GM12875 (cell line): ENCODE measurements around the gene DDOST.

Experiments
- H3K4me3 ChIP-seq: one replicate; pipeline ENCODE4 v1.5.1; 2011; ENCODE audit warnings: low read depth, low read length, control low read depth
- CTCF ChIP-seq: IDR thresholded peaks from 2 replicates; pipeline ENCODE4 v1.5.1; 2011; ENCODE audit warnings: low read depth, mild to moderate bottlenecking, control low read depth, inconsistent platforms, low read length, moderate library complexity, borderline replicate concordance; ENCODE audit not compliant: insufficient read depth

Gene DDOST

GRCh38 chr1:20630729-20631128, 30.4 kb downstream of the DDOST start:
- TF ChIP-seq CTCF: no peak
- no peak overlapping the region for H3K4me3 ChIP-seq

- H3K4me3 ChIP-seq: no peak overlapping the region
- TF ChIP-seq CTCF: no peak
Measured at GRCh38 chr1:20626524-20626923, 34.6 kb downstream of the DDOST start.

DNA sequence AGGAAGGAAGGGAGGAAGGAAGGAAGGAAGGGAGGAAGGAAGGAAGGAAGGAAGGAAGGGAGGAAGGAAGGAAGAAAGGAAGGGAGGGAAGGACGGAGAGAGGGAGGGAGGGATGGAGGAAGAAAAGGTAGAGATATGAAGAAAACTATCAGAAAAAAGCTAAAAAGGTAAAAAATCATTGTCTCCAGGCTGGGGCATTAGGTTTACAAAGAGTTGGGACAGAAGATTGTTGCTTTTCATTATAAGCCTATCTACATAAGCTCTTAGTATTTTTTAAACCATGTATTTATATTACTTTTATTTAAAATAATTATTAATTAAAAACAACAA, 35.1 kb downstream of the DDOST start:
- no peak overlapping the region for H3K4me3 ChIP-seq
- no peak for TF ChIP-seq CTCF

GRCh38 chr1:20625176-20626097, 35.7 kb downstream of the DDOST start:
- H3K4me3 ChIP-seq: no peak overlapping the region
- TF ChIP-seq CTCF: no peak

GRCh38 chr1:20624709-20625108, 36.5 kb downstream of the DDOST start:
- H3K4me3 ChIP-seq: no peak overlapping the region
- TF ChIP-seq CTCF: no peak

DNA sequence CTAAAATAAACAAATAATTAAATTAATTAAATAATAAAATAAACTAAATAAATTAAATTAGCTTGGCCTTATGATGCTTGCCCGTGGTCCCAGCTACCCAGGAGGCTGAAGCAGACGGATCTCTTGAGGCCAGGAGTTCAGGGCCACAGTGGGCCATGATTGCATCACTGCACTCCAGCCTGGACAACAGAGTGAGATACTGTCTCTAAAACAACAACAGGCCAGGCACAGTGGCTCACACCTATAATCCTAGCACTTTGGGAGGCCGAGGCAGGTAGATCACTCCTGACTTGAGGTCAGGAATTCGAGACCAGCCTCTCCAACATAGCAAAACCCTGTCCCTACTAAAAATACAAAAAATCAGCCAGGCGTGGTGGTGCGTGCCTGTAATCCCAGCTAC, 40.2 kb downstream of the DDOST start:
- H3K4me3 ChIP-seq: no peak overlapping the region
- no peak for TF ChIP-seq CTCF

- no peak overlapping the region for H3K4me3 ChIP-seq
- TF ChIP-seq CTCF: no peak
Measured at GRCh38 chr1:20619999-20620398, 41.2 kb downstream of the DDOST start.
